Esophagus squamous epithelium (tissue), 5 donors: ENCODE data around the gene DCLRE1B. TPM values are rescaled to one million over a fixed set of nuclear protein-coding genes. Genes with fewer than 3 reads are reported as not detected.

Experiments
- DNase-seq: peaks from one replicate; lab custom pipeline; 2025; lab: John Stamatoyannopoulos, UW
- H3K27ac ChIP-seq, 4 donors: fragments of 200-600 bp; sonication (generic); one replicate each; pipeline ENCODE4 v1.5.1; 2016 to 2019; ENCODE audit warnings: mild to moderate bottlenecking in 1 of 4
- H3K27me3 ChIP-seq, 4 donors: fragments of 200-600 bp; sonication (generic); 1 replicate in 3 of 4; 2 replicates in 1 of 4; pipeline versions ENCODE4 v1.5.1 to v1.6.0; 2017 to 2021; ENCODE audit warnings: antibody characterized with exemption in 1 of 4
- H3K36me3 ChIP-seq, 3 donors: fragments of 200-600 bp; sonication (generic); one replicate each; pipeline ENCODE4 v1.5.1; 2016 to 2019
- H3K4me1 ChIP-seq, 3 donors: fragments of 200-600 bp; sonication (generic); one replicate each; pipeline ENCODE4 v1.5.1; 2017 to 2019
- H3K4me3 ChIP-seq, 4 donors: fragments of 200-600 bp; sonication (generic); 1 replicate in 3 of 4; 2 replicates in 1 of 4; pipeline ENCODE4 v1.5.1; 2016 to 2019; ENCODE audit warnings: mild to moderate bottlenecking in 2 of 4, moderate library complexity in 1 of 4
- H3K9me3 ChIP-seq, 3 donors: fragments of 200-600 bp; sonication (generic); one replicate each; pipeline ENCODE4 v1.5.1; 2016 to 2019
- CTCF ChIP-seq, 6 experiments: fragments of 450-650 bp in 4 of 6; fragments of 200-600 bp in 2 of 6; sonication (generic) in 2 of 6; IDR thresholded peaks; one replicate each; pipeline ENCODE4 v1.5.1; 2016 to 2019; ENCODE audit warnings: antibody characterized with exemption in 6 of 6, mild to moderate bottlenecking in 4 of 6, moderate library complexity in 4 of 6
- POLR2A ChIP-seq, 4 donors: fragments of 450-650 bp; IDR thresholded peaks; one replicate each; pipeline ENCODE4 v1.6.1; 2017; ENCODE audit warnings: antibody characterized with exemption in 4 of 4, mild to moderate bottlenecking in 4 of 4, moderate library complexity in 3 of 4
- WGBS, 2 donors: methylation state at CpG; one replicate each; pipeline ENCODE4 v1.1.5; 2018; 5-methylcytosine and 5-hydroxymethylcytosine counted together
- intact Hi-C: fragments of 100-400 bp; cut with DNase I; formaldehyde crosslinking; loops from one replicate; pipeline ENCODE4 v1.15.0; 2022
- total RNA-seq, 4 donors: library from RNA; depleted of rRNA; stranded (reverse); fragments of >200 nt; gene quantifications; one replicate each; pipeline ENCODE4 v1.1.0, GENCODE V29; 2016
- donor health status: DM: yes; HTN: yes; CAD: no.

The DCLRE1B gene
- total RNA-seq, 4 donors from 2014 or later, result 2.7 to 6.5 (median 4.7) TPM

GRCh38 chr1:113868387-113869083 lies 36.6 kb upstream of the DCLRE1B start:
- TF ChIP-seq CTCF (IDR thresholded peaks at IDR 0.05) (no peak), POLR2A (IDR thresholded peaks at IDR 0.05) (no peak)
- no peaks in the 10 kb centered on the region for H3K36me3 ChIP-seq
- WGBS, 2 donors, result 76 to 77% methylated on average over 4 of the region's 4 CpGs
- DNase-seq, result no peak
- H3K27me3 ChIP-seq, result no peaks in the 10 kb centered on the region
- peaks cover 6 to 35% (median 10%) of the 10 kb centered on the region in 3 donors for H3K4me1 ChIP-seq
- H3K4me3 ChIP-seq, result no peak overlapping the region
- H3K9me3 ChIP-seq, result no peaks in the 10 kb centered on the region
- intact Hi-C loops, result no loop called here
- H3K27ac ChIP-seq, result peak overlapping the region in 2 of 4 donors; percentile 2 to 56

- Histone ChIP-seq H3K4me3 (peak overlapping the region in 3 of 4 donors; percentile 1 to 39 (median 23)), H3K27me3 (no peaks in the 10 kb centered on the region), H3K36me3 (no peaks in the 10 kb centered on the region), H3K4me1 (peaks cover 6 to 49% (median 10%) of the 10 kb centered on the region in 3 donors), H3K27ac (peak overlapping the region in 2 of 4 donors; percentile 65 to 71), H3K9me3 (no peaks in the 10 kb centered on the region)
- TF ChIP-seq POLR2A (IDR thresholded peaks at IDR 0.05) (no peak), CTCF (IDR thresholded peaks at IDR 0.05) (no peak)
- intact Hi-C loops, result no loop called here
- DNase-seq, result no peak
- 62 to 77% methylated on average over 3 of the region's 3 CpGs for WGBS, 2 donors
Measured at GRCh38 chr1:113870778-113871177, 34.3 kb upstream of the DCLRE1B start.

- no peaks in the 10 kb centered on the region for H3K9me3 ChIP-seq
- intact Hi-C loops, result no loop called here
- DNase-seq, result no peak
Measured at GRCh38 chr1:113871597-113872113, 33.5 kb upstream of the DCLRE1B start, which contains the start of gene PTPN22. TSS of gene PTPN22 (minus strand) at chr1:113871712.

GRCh38 chr1:113872219-113872935 lies 32.7 kb upstream of the DCLRE1B start:
- intact Hi-C loops, result no loop called here
- Histone ChIP-seq H3K36me3 (no peaks in the 10 kb centered on the region), H3K4me1 (peaks cover 6 to 54% (median 10%) of the 10 kb centered on the region in 3 donors), H3K27ac (peak overlapping the region; percentile 58 to 78 (median 68)), H3K27me3 (no peaks in the 10 kb centered on the region), H3K4me3 (no peak overlapping the region), H3K9me3 (no peaks in the 10 kb centered on the region)
- no peak for TF ChIP-seq POLR2A (IDR thresholded peaks at IDR 0.05)
- TF ChIP-seq CTCF (IDR thresholded peaks at IDR 0.05), result no peak
- DNase-seq, result no peak

More at GRCh38 chr1:113871597-113872113, 33.5 kb upstream of the DCLRE1B start, which contains the start of gene PTPN22:
- H3K36me3 ChIP-seq, result no peaks in the 10 kb centered on the region
- 57 to 75% methylated on average over 3 to 4 of the region's 4 CpGs for WGBS, 2 donors
- H3K4me1 ChIP-seq, result peaks cover 6 to 49% (median 10%) of the 10 kb centered on the region in 3 donors
- no peak for TF ChIP-seq CTCF (IDR thresholded peaks at IDR 0.05)
- peak in 2 of 4 donors; percentile 43 to 71 for TF ChIP-seq POLR2A (IDR thresholded peaks at IDR 0.05)
- peak within 1 kb of the TSS; percentile 58 to 78 (median 68) for H3K27ac ChIP-seq
- H3K4me3 ChIP-seq, result peak within 1 kb of the TSS in 3 of 4 donors; percentile 1 to 39 (median 23)
- H3K27me3 ChIP-seq, result no peaks in the 10 kb centered on the region
